ENCODE data around the gene C1orf122.

C1orf122 gene

GRCh38 chr1:37841652-37842051, 34.1 kb downstream of the C1orf122 start:
- TF ChIP-seq, protein P1, sequence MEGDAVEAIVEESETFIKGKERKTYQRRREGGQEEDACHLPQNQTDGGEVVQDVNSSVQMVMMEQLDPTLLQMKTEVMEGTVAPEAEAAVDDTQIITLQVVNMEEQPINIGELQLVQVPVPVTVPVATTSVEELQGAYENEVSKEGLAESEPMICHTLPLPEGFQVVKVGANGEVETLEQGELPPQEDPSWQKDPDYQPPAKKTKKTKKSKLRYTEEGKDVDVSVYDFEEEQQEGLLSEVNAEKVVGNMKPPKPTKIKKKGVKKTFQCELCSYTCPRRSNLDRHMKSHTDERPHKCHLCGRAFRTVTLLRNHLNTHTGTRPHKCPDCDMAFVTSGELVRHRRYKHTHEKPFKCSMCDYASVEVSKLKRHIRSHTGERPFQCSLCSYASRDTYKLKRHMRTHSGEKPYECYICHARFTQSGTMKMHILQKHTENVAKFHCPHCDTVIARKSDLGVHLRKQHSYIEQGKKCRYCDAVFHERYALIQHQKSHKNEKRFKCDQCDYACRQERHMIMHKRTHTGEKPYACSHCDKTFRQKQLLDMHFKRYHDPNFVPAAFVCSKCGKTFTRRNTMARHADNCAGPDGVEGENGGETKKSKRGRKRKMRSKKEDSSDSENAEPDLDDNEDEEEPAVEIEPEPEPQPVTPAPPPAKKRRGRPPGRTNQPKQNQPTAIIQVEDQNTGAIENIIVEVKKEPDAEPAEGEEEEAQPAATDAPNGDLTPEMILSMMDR (IDR thresholded peaks at IDR 0.05; ENCODE audit: borderline replicate concordance, control extremely low read depth, extremely low read depth, insufficient read depth, missing control alignments), result no peak
- DNase-seq (ENCODE audit: low spot score), result no peak
- in situ Hi-C loops (cut with MboI; ENCODE audit: low sequenced_read_pairs, unreplicated experiment), result no loop called here

GRCh38 chr1:37844536-37844935, 36.9 kb downstream of the C1orf122 start:
- TF ChIP-seq, protein P1 (IDR thresholded peaks at IDR 0.05; ENCODE audit: borderline replicate concordance, control extremely low read depth, extremely low read depth, insufficient read depth, missing control alignments), result no peak
- no peak for DNase-seq (ENCODE audit: low spot score)
- in situ Hi-C loops (cut with MboI; ENCODE audit: low sequenced_read_pairs, unreplicated experiment), result no loop called here

DNA sequence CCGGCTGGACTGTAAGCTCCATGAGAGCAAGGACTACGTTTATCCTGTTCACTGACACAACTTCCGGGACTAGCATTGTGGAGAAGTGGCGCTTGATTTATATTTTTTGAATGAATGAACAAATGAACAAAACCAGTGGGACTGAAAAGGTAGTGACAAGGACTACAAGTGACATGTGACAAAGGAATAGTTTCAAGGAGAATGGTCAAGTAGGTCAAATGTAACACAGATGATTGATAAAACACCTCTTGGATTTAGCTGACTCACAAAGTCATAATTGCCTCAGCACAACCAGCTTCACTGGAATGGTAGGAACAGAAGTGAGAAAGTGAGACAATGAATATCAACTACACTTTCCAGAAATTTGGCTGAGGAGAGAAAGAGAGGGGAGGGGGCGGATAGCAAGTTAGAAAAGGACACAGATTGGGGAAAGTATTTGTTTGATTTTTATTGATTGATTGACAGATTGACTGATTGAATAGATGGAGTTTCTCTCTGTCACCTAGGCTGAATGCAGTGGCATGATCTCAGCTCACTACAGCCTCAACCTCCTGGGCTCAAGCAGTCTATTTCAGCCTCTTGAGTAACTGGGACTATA, 37.6 kb downstream of the C1orf122 start:
- TF ChIP-seq, protein P1 (IDR thresholded peaks at IDR 0.05; ENCODE audit: borderline replicate concordance, control extremely low read depth, extremely low read depth, insufficient read depth, missing control alignments), result no peak
- no peak for DNase-seq (ENCODE audit: low spot score)
- in situ Hi-C loops (cut with MboI; ENCODE audit: low sequenced_read_pairs, unreplicated experiment), result no loop called here

DNA sequence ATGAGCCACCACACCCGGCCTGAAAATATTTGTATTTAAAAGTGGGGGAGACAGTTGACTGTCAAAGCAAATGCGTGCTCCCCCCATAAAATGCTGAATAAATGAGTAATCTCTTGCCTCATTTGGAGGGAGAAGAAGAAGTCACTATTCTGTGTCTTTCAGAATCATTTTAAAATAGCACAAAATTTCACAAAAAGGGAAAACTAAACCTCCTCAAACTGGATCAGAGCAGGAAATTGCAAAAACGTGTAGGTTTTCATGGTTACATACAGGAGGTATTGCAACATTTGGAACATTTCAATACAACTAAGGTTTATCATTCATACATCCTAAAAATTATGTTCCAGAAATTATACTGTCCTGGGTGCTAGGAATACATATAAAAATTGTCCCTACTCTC, 38.2 kb downstream of the C1orf122 start:
- TF ChIP-seq, protein P1 (IDR thresholded peaks at IDR 0.05; ENCODE audit: borderline replicate concordance, control extremely low read depth, extremely low read depth, insufficient read depth, missing control alignments), result no peak
- DNase-seq (ENCODE audit: low spot score), result no peak
- in situ Hi-C loops (cut with MboI; ENCODE audit: low sequenced_read_pairs, unreplicated experiment), result no loop called here

- in situ Hi-C loops (cut with MboI; ENCODE audit: low sequenced_read_pairs, unreplicated experiment), result no loop called here
- DNase-seq (ENCODE audit: low spot score), result no peak
- TF ChIP-seq, protein P1 (IDR thresholded peaks at IDR 0.05; ENCODE audit: borderline replicate concordance, control extremely low read depth, extremely low read depth, insufficient read depth, missing control alignments), result no peak
Observed at GRCh38 chr1:37846647-37847339, 39.2 kb downstream of the C1orf122 start.

DNA sequence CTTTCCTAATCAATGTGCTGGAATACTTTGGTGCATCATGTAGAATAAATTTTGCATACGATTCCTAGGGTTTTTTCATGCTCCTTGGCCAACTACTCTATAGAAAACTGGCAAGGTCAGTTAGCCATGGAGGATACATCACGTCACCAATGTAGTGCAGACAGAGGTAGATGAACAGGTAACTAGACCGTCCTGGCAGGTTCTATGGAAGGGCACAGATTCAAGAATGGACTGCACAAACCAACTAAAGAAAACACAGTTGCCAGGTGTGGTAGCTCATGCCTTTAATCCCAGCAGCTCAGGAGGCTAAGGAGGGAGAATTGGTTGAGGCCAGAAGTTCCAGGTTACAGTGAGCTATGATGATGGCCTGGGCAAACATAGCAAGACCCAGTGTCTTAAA, 41.9 kb downstream of the C1orf122 start:
- TF ChIP-seq, protein P1 (IDR thresholded peaks at IDR 0.05; ENCODE audit: borderline replicate concordance, control extremely low read depth, extremely low read depth, insufficient read depth, missing control alignments), result no peak
- in situ Hi-C loops (cut with MboI; ENCODE audit: low sequenced_read_pairs, unreplicated experiment), result no loop called here
- DNase-seq (ENCODE audit: low spot score), result no peak
